GM12865 (cell line): ENCODE data around the gene PIGU.
A peak's percentile ranks its signal among the peaks of the same experiment; 100 is the strongest.
"Not testable (repeated sequence)": the region's sequence is repeated elsewhere in the genome, so short reads cannot be mapped to it uniquely, and the experiment has no call there.

Experiments
- DNase-seq: peaks from one replicate; pipeline ENCODE4 v3.0.0; 2010; ENCODE audit warnings: low read depth
- H3K4me3 ChIP-seq: 2 replicates; pipeline ENCODE4 v1.5.1; 2011; ENCODE audit warnings: mild to moderate bottlenecking, low read depth, low read length, control low read depth
- CTCF ChIP-seq: IDR thresholded peaks from 2 replicates; pipeline ENCODE4 v1.5.1; 2011; ENCODE audit warnings: low read length, control low read depth, low read depth, inconsistent platforms; ENCODE audit not compliant: insufficient read depth; ENCODE audit errors: missing control alignments

PIGU gene

GRCh38 chr20:34526466-34526865 lies 150.4 kb downstream of the PIGU start:
- H3K4me3 ChIP-seq = no peak overlapping the region
- no peak for TF ChIP-seq CTCF
- no peak for DNase-seq

- no peak for TF ChIP-seq CTCF
- DNase-seq = no peak
- H3K4me3 ChIP-seq = no peak overlapping the region
Measured at GRCh38 chr20:34525709-34526416, 151.0 kb downstream of the PIGU start.

- no peak overlapping the region for H3K4me3 ChIP-seq
- DNase-seq = no peak
- no peak for TF ChIP-seq CTCF
Measured at GRCh38 chr20:34525342-34525708, 151.6 kb downstream of the PIGU start.

- DNase-seq = no peak
- TF ChIP-seq CTCF = no peak
- no peak overlapping the region for H3K4me3 ChIP-seq
Measured at GRCh38 chr20:34524426-34524825, 152.5 kb downstream of the PIGU start.

GRCh38 chr20:34522969-34523871 lies 153.7 kb downstream of the PIGU start:
- peak; percentile 80 for DNase-seq
- no peak overlapping the region for H3K4me3 ChIP-seq
- peak; percentile 74 for TF ChIP-seq CTCF

GRCh38 chr20:34519841-34520240 lies 157.1 kb downstream of the PIGU start:
- H3K4me3 ChIP-seq, DNase-seq: not testable (repeated sequence)

GRCh38 chr20:34518863-34519262 lies 158.0 kb downstream of the PIGU start:
- not testable (repeated sequence) for DNase-seq, H3K4me3 ChIP-seq

GRCh38 chr20:34517114-34517505 lies 159.8 kb downstream of the PIGU start:
- DNase-seq = no peak
- H3K4me3 ChIP-seq = peak overlapping the region; percentile 62
- no peak for TF ChIP-seq CTCF
